ENCODE measurements around the gene NCDN. TPM values are rescaled to one million over a fixed set of nuclear protein-coding genes. Genes with fewer than 3 reads are reported as not detected.

NCDN gene
- total RNA-seq, 1 experiment from 2014 or later, result 39.2 TPM

- TF ChIP-seq ELF4 (CRISPR knock-in tag; IDR thresholded peaks at IDR 0.05; ENCODE audit: low read depth), result no peak
- peaks cover 7% of the 10 kb centered on the region for H3K36me3 Mint-ChIP-seq
- no peak for ATAC-seq
- no peaks in the 10 kb centered on the region for H3K9me3 Mint-ChIP-seq
- H3K27me3 Mint-ChIP-seq (ENCODE audit: low read depth), result no peaks in the 10 kb centered on the region
- CTCF ChIA-PET, result interaction anchor here (5.2 kb wide), 1 partner anchor 87 kb away, joined by 64 read pairs; no protein-coding TSS in a partner anchor
- DNase-seq (ENCODE audit: low spot score), result no peak
- POLR2A ChIA-PET, result no interaction called here
- H3K4me3 Mint-ChIP-seq, result no peak overlapping the region
- peak overlapping the region; percentile 51 for H3K27ac Mint-ChIP-seq
- H3K4me1 Mint-ChIP-seq, result peaks cover 55% of the 10 kb centered on the region
Measured at GRCh38 chr1:35539824-35540261, 17.8 kb upstream of the NCDN start.

GRCh38 chr1:35544976-35545375, 12.6 kb upstream of the NCDN start:
- TF ChIP-seq JUN (CRISPR knock-in tag; IDR thresholded peaks at IDR 0.05) (no peak), FOXP1 (CRISPR knock-in tag; IDR thresholded peaks at IDR 0.05; ENCODE audit: borderline replicate concordance) (no peak), RELA (CRISPR knock-in tag; IDR thresholded peaks at IDR 0.05; ENCODE audit: borderline replicate concordance) (no peak), IRF1 (CRISPR knock-in tag; IDR thresholded peaks at IDR 0.05) (no peak), ZMAT4 (CRISPR knock-in tag; IDR thresholded peaks at IDR 0.05) (no peak), ATF1 (CRISPR knock-in tag; IDR thresholded peaks at IDR 0.05) (no peak), FOXP4 (CRISPR knock-in tag; IDR thresholded peaks at IDR 0.05) (no peak), CREB1 (CRISPR knock-in tag; IDR thresholded peaks at IDR 0.05) (no peak), MLX (CRISPR knock-in tag; IDR thresholded peaks at IDR 0.05) (no peak), E2F5 (CRISPR knock-in tag; IDR thresholded peaks at IDR 0.05) (no peak), CREM (CRISPR knock-in tag; IDR thresholded peaks at IDR 0.05) (no peak), ZNF425 (CRISPR knock-in tag; conservative IDR thresholded peaks at IDR 0.05) (no peak), NFYB (CRISPR knock-in tag; conservative IDR thresholded peaks at IDR 0.05; ENCODE audit: low read depth) (no peak), SMAD4 (CRISPR knock-in tag; IDR thresholded peaks at IDR 0.05) (no peak), NR3C1 (CRISPR knock-in tag; conservative IDR thresholded peaks at IDR 0.05; ENCODE audit: low read depth) (no peak)
- POLR2A ChIA-PET, result no interaction called here
- DNase-seq (ENCODE audit: low spot score) (peak; percentile 66), ATAC-seq (peak; percentile 99)
- H3K27me3 Mint-ChIP-seq (ENCODE audit: low read depth), result no peaks in the 10 kb centered on the region
- H3K4me1 Mint-ChIP-seq, result peaks cover 16% of the 10 kb centered on the region
- no peaks in the 10 kb centered on the region for H3K9me3 Mint-ChIP-seq
- CTCF ChIA-PET, result interaction anchor here (0.6 to 3.2 kb wide), 9 partner anchors 9 to 182 kb away, joined by 3 to 86 read pairs (median 4); no protein-coding TSS in a partner anchor
- H3K27ac Mint-ChIP-seq, result 0 out of 2 replicates have a peak overlapping the region, but pooled peaks have one; percentile 2
- H3K36me3 Mint-ChIP-seq, result peaks cover 28% of the 10 kb centered on the region
- no peak overlapping the region for H3K4me3 Mint-ChIP-seq

Data from WTC11 (cell line).